ENCODE measurements around the gene ENDOD1. TPM values are rescaled to one million over a fixed set of nuclear protein-coding genes. Genes with fewer than 3 reads are reported as not detected.

The ENDOD1 gene
- total and polyA plus RNA-seq, 9 donors: 18.9 to 60.8 (median 34.3) TPM

- Histone ChIP-seq H3K36me3 (no peaks in the 10 kb centered on the region), H3K4me3 (no peak overlapping the region), H3K9me3 (no peaks in the 10 kb centered on the region), H3K27ac (peak overlapping the region in 1 of 2 donors; percentile 72), H3K4me1 (ENCODE audit: insufficient read depth) (peaks cover 13% of the 10 kb centered on the region), H3K27me3 (no peaks in the 10 kb centered on the region)
- DNase-seq: no peak
- TF ChIP-seq EP300 (IDR thresholded peaks at IDR 0.05): no peak
- TF ChIP-seq POLR2A (IDR thresholded peaks at IDR 0.05): no peak
- TF ChIP-seq CTCF (IDR thresholded peaks at IDR 0.05): no peak
- intact Hi-C loops (cut with DNase I): loop anchor here in 3 of 4 donors (5.0 to 10.0 kb wide), 2 partner anchors 69 to 546 kb away; no protein-coding TSS in a partner anchor
- 74 to 89% (median 86%) methylated on average over 5 of the region's 5 CpGs for WGBS, 3 donors
Observed at GRCh38 chr11:95156133-95156721, 66.6 kb downstream of the ENDOD1 start.

GRCh38 chr11:95156916-95157541, 67.4 kb downstream of the ENDOD1 start:
- Histone ChIP-seq H3K4me3 (no peak overlapping the region), H3K36me3 (no peaks in the 10 kb centered on the region), H3K9me3 (no peaks in the 10 kb centered on the region), H3K4me1 (ENCODE audit: insufficient read depth) (peaks cover 13% of the 10 kb centered on the region), H3K27ac (peak overlapping the region in 1 of 2 donors; percentile 72), H3K27me3 (no peaks in the 10 kb centered on the region)
- intact Hi-C loops (cut with DNase I): loop anchor here in 3 of 4 donors (5.0 to 10.0 kb wide), 2 partner anchors 68 to 545 kb away; no protein-coding TSS in a partner anchor
- DNase-seq: peak; percentile 60 to 79 (median 69)
- TF ChIP-seq POLR2A (IDR thresholded peaks at IDR 0.05) (no peak), EP300 (IDR thresholded peaks at IDR 0.05) (no peak), CTCF (IDR thresholded peaks at IDR 0.05) (no peak)
- WGBS, 3 donors: 10 to 11% (median 11%) methylated on average over 7 of the region's 7 CpGs

- TF ChIP-seq CTCF (IDR thresholded peaks at IDR 0.05) (no peak), EP300 (IDR thresholded peaks at IDR 0.05) (no peak), POLR2A (IDR thresholded peaks at IDR 0.05) (no peak)
- 88 to 98% (median 95%) methylated on average over 1 of the region's 1 CpG for WGBS, 3 donors
- Histone ChIP-seq H3K27me3 (no peaks in the 10 kb centered on the region), H3K4me1 (ENCODE audit: insufficient read depth) (peaks cover 13% of the 10 kb centered on the region), H3K4me3 (no peak overlapping the region), H3K36me3 (no peaks in the 10 kb centered on the region), H3K9me3 (no peaks in the 10 kb centered on the region), H3K27ac (no peak overlapping the region)
- intact Hi-C loops (cut with DNase I): loop anchor here in 3 of 4 donors (5.0 to 10.0 kb wide), 2 partner anchors 67 to 544 kb away; no protein-coding TSS in a partner anchor
- DNase-seq: no peak
Observed at GRCh38 chr11:95157824-95158223, 68.2 kb downstream of the ENDOD1 start.

- no peak for TF ChIP-seq EP300 (IDR thresholded peaks at IDR 0.05)
- no peak for TF ChIP-seq POLR2A (IDR thresholded peaks at IDR 0.05)
- no peak for TF ChIP-seq CTCF (IDR thresholded peaks at IDR 0.05)
- H3K36me3 ChIP-seq: no peaks in the 10 kb centered on the region
- no peaks in the 10 kb centered on the region for H3K27me3 ChIP-seq
- peaks cover 7% of the 10 kb centered on the region for H3K4me1 ChIP-seq (ENCODE audit: insufficient read depth)
- WGBS, 3 donors: 71 to 88% (median 79%) methylated on average over 1 of the region's 1 CpG
- H3K9me3 ChIP-seq: no peaks in the 10 kb centered on the region
- DNase-seq: no peak
- intact Hi-C loops (cut with DNase I): loop anchor here in 1 of 4 donors (10.0 kb wide), 1 partner anchor 54 kb away; no protein-coding TSS in a partner anchor
- no peak overlapping the region for H3K4me3 ChIP-seq
- no peak overlapping the region for H3K27ac ChIP-seq
Observed at GRCh38 chr11:95161248-95161647, 71.6 kb downstream of the ENDOD1 start.
